C4-2B (cell line): ENCODE data around the gene CLEC3A.

ENCODE experiments used
- CTCF ChIP-seq: fragments of 450-650 bp; conservative IDR thresholded peaks from 2 replicates; pipeline ENCODE4 v1.5.1; 2017; ENCODE audit warnings: mild to moderate bottlenecking
- ZFX ChIP-seq: fragments of 450-650 bp; IDR thresholded peaks from 2 replicates; pipeline ENCODE4 v1.6.1; 2017

GRCh38 chr16:77975942-77976341 lies 46.4 kb upstream of the CLEC3A start:
- TF ChIP-seq CTCF (no peak), ZFX (no peak)
